GM19328 (cell line): Measurements from ENCODE around the gene PPP2R5B.
"Not testable (repeated sequence)": the region's sequence is repeated elsewhere in the genome, so short reads cannot be mapped to it uniquely, and the experiment has no call there.

Experiments used
- ATAC-seq: cut with Tn5 transposase; IDR thresholded peaks from one replicate; pipeline ENCODE4 v1.9.1; 2021; ENCODE audit warnings: mild to moderate bottlenecking, moderate library complexity; ENCODE audit not compliant: unreplicated experiment

Gene PPP2R5B

DNA sequence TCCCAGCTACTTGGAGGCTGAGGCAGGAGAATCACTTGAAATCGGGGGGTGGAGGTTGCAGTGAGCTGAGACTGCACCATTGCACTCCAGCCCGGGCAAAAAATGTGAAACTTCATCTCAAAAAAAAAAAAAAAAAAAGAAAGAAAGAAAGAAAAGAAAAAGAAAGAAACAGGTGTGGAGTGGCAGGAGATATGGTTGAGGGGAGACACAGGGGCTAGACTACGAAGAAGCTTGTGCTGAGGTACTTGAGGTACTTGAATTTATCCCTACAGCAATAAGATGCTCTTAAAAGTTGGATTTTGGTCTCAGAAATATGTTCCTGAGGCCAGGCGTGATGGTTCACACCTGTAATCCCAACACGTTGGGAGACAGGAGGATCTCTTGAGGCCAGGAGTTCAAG lies 49.6 kb downstream of the PPP2R5B start:
- no peak for ATAC-seq

DNA sequence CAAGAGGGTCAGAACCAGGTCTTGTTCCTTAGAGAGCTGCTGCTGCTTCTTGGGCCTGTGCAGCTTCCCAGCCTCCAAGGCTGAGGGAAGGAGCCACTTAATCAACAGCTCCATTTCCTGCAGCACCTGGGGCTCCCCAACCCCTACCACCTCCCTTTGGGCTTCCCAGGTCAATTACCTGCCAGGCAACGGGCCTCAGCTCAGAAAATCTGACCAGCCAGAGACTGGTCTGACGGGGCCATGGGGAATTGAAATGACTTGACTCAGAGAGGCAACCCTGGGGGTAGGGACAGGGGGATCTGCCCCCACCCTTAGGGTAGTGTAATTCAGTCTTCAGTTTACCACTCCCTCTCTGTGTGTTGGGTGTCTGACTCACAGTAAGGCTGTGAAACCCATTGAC lies 52.2 kb downstream of the PPP2R5B start:
- ATAC-seq, result no peak

GRCh38 chr11:64983339-64983738 lies 58.9 kb downstream of the PPP2R5B start:
- not testable (repeated sequence) for ATAC-seq
